Vagina (tissue), 2 donors: ENCODE data around the gene HEBP2.

ENCODE experiments used
- CTCF ChIP-seq, 3 experiments: fragments of 450-650 bp in 2 of 3; fragments of 200-600 bp in 1 of 3; sonication (generic) in 1 of 3; IDR thresholded peaks; one replicate each; pipeline ENCODE4 v1.5.1; 2017 to 2019; ENCODE audit warnings: antibody characterized with exemption in 3 of 3, mild to moderate bottlenecking in 2 of 3, moderate library complexity in 2 of 3
- POLR2A ChIP-seq, 2 donors: fragments of 450-650 bp; IDR thresholded peaks; one replicate each; pipeline ENCODE4 v1.6.1; 2017; ENCODE audit warnings: antibody characterized with exemption in 2 of 2, mild to moderate bottlenecking in 2 of 2, moderate library complexity in 2 of 2
- POLR2AphosphoS5 ChIP-seq, 2 donors: sonication (generic); formaldehyde crosslinking; IDR thresholded peaks; one replicate each; pipeline ENCODE4 v1.9.0; 2017; ENCODE audit warnings: antibody characterized with exemption in 2 of 2, mild to moderate bottlenecking in 2 of 2, low read depth in 1 of 2; ENCODE audit not compliant: insufficient read depth in 1 of 2

GRCh38 chr6:138403324-138403800 lies 661 bp upstream of the HEBP2 start:
- no peak for TF ChIP-seq POLR2A (IDR thresholded peaks at IDR 0.05)
- no peak for TF ChIP-seq CTCF (IDR thresholded peaks at IDR 0.05)
- TF ChIP-seq POLR2AphosphoS5 (IDR thresholded peaks at IDR 0.05; ENCODE audit: insufficient read depth in 1 of 2, low read depth in 1 of 2), result no peak
